ENCODE measurements around the gene MEX3C. TPM values are rescaled to one million over a fixed set of nuclear protein-coding genes. Genes with fewer than 3 reads are reported as not detected.

The MEX3C gene
- total RNA-seq, 2 donors from 2014 or later: 59.0 to 82.5 TPM

- H3K27ac Mint-ChIP-seq: peak overlapping the region; percentile 85 to 97
- DNase-seq (ENCODE audit: low spot score in 2 of 2) (no peak), ATAC-seq (no peak)
- H3K36me3 Mint-ChIP-seq: peaks cover 18 to 43% of the 10 kb centered on the region in 2 donors
- H3K9me3 Mint-ChIP-seq: peaks cover 0 to 4% of the 10 kb centered on the region in 2 donors
Measured at GRCh38 chr18:51195086-51195450, 2.4 kb downstream of the MEX3C start.

- ATAC-seq (no peak), DNase-seq (ENCODE audit: low spot score in 2 of 2) (no peak)
- Mint-ChIP-seq H3K9me3 (peaks cover 0 to 4% of the 10 kb centered on the region in 2 donors), H3K36me3 (peaks cover 18 to 43% of the 10 kb centered on the region in 2 donors), H3K27ac (peak overlapping the region; percentile 85 to 97)
Measured at GRCh38 chr18:51194604-51195003, 2.9 kb downstream of the MEX3C start.

GRCh38 chr18:51193621-51194287 lies 3.7 kb downstream of the MEX3C start:
- DNase-seq (ENCODE audit: low spot score in 2 of 2) (no peak), ATAC-seq (no peak)
- Mint-ChIP-seq H3K36me3 (peaks cover 18 to 37% of the 10 kb centered on the region in 2 donors), H3K27ac (peak overlapping the region; percentile 72 to 85), H3K9me3 (peaks cover 0 to under 1% of the 10 kb centered on the region in 2 donors)

- Mint-ChIP-seq H3K36me3 (peaks cover 18 to 36% of the 10 kb centered on the region in 2 donors), H3K27ac (peak overlapping the region in 1 of 2 donors; percentile 26)
Measured at GRCh38 chr18:51192696-51193095, 4.8 kb downstream of the MEX3C start.

GRCh38 chr18:51192026-51192425 lies 5.5 kb downstream of the MEX3C start:
- peaks cover 18 to 39% of the 10 kb centered on the region in 2 donors for H3K36me3 Mint-ChIP-seq
- no peaks in the 10 kb centered on the region for H3K9me3 Mint-ChIP-seq
- DNase-seq (ENCODE audit: low spot score in 2 of 2) (no peak), ATAC-seq (no peak)
- H3K27ac Mint-ChIP-seq: no peak overlapping the region

More at GRCh38 chr18:51192696-51193095, 4.8 kb downstream of the MEX3C start:
- no peaks in the 10 kb centered on the region for H3K9me3 Mint-ChIP-seq
- ATAC-seq: no peak
- no peak for DNase-seq (ENCODE audit: low spot score in 2 of 2)

GRCh38 chr18:51191128-51191717 lies 6.3 kb downstream of the MEX3C start:
- DNase-seq (ENCODE audit: low spot score in 2 of 2): no peak
- H3K27ac Mint-ChIP-seq: peak overlapping the region in 1 of 2 donors; percentile 68
- no peaks in the 10 kb centered on the region for H3K9me3 Mint-ChIP-seq
- peaks cover 20 to 41% of the 10 kb centered on the region in 2 donors for H3K36me3 Mint-ChIP-seq
- peak; percentile 72 to 86 for ATAC-seq

- ATAC-seq (no peak), DNase-seq (ENCODE audit: low spot score in 2 of 2) (no peak)
- Mint-ChIP-seq H3K27ac (no peak overlapping the region), H3K36me3 (peaks cover 12 to 30% of the 10 kb centered on the region in 2 donors), H3K9me3 (no peaks in the 10 kb centered on the region)
Measured at GRCh38 chr18:51190000-51190399, 7.5 kb downstream of the MEX3C start.

- Mint-ChIP-seq H3K27ac (peak overlapping the region in 1 of 2 donors; percentile 81), H3K36me3 (peaks cover 6 to 29% of the 10 kb centered on the region in 2 donors), H3K9me3 (no peaks in the 10 kb centered on the region)
- peak in 1 of 2 donors; percentile 30 for ATAC-seq
- DNase-seq (ENCODE audit: low spot score in 2 of 2): no peak
Measured at GRCh38 chr18:51188024-51188701, 9.3 kb downstream of the MEX3C start.

GRCh38 chr18:51185075-51185474 lies 12.4 kb downstream of the MEX3C start:
- ATAC-seq (no peak), DNase-seq (ENCODE audit: low spot score in 2 of 2) (no peak)
- peaks cover 6 to 31% of the 10 kb centered on the region in 2 donors for H3K36me3 Mint-ChIP-seq
- H3K27ac Mint-ChIP-seq: no peak overlapping the region
- peaks cover 0 to 3% of the 10 kb centered on the region in 2 donors for H3K9me3 Mint-ChIP-seq

- H3K27ac Mint-ChIP-seq: no peak overlapping the region
- H3K36me3 Mint-ChIP-seq: peaks cover 6 to 34% of the 10 kb centered on the region in 2 donors
- DNase-seq (ENCODE audit: low spot score in 2 of 2) (no peak), ATAC-seq (no peak)
- H3K9me3 Mint-ChIP-seq: peaks cover 0 to 3% of the 10 kb centered on the region in 2 donors
Measured at GRCh38 chr18:51184091-51184457, 13.4 kb downstream of the MEX3C start.

GRCh38 chr18:51183372-51184090 lies 13.9 kb downstream of the MEX3C start:
- Mint-ChIP-seq H3K9me3 (peaks cover 0 to 3% of the 10 kb centered on the region in 2 donors), H3K27ac (peak overlapping the region in 1 of 2 donors; percentile 9), H3K36me3 (peaks cover 6 to 34% of the 10 kb centered on the region in 2 donors)
- DNase-seq (ENCODE audit: low spot score in 2 of 2): no peak
- ATAC-seq: peak in 1 of 2 donors; percentile 24

GRCh38 chr18:51182824-51183223 lies 14.7 kb downstream of the MEX3C start:
- DNase-seq (ENCODE audit: low spot score in 2 of 2): no peak
- peak; percentile 24 to 65 for ATAC-seq
- peaks cover 6 to 36% of the 10 kb centered on the region in 2 donors for H3K36me3 Mint-ChIP-seq
- peaks cover 0 to 3% of the 10 kb centered on the region in 2 donors for H3K9me3 Mint-ChIP-seq
- H3K27ac Mint-ChIP-seq: no peak overlapping the region

- Mint-ChIP-seq H3K27ac (peak overlapping the region; percentile 95 to 99), H3K9me3 (no peaks in the 10 kb centered on the region), H3K36me3 (peaks cover 7 to 14% of the 10 kb centered on the region in 2 donors)
- ATAC-seq: peak; percentile 75 to 78
- DNase-seq (ENCODE audit: low spot score in 2 of 2): no peak
Measured at GRCh38 chr18:51171625-51172259, 25.7 kb downstream of the MEX3C start.

GRCh38 chr18:51171223-51171622 lies 26.3 kb downstream of the MEX3C start:
- ATAC-seq: peak; percentile 83 to 90
- no peaks in the 10 kb centered on the region for H3K9me3 Mint-ChIP-seq
- H3K27ac Mint-ChIP-seq: peak overlapping the region; percentile 95 to 99
- DNase-seq (ENCODE audit: low spot score in 2 of 2): peak in 1 of 2 donors; percentile 31
- H3K36me3 Mint-ChIP-seq: peaks cover 2 to 9% of the 10 kb centered on the region in 2 donors

- DNase-seq (ENCODE audit: low spot score in 2 of 2) (no peak), ATAC-seq (peak; percentile 34 to 41)
- Mint-ChIP-seq H3K36me3 (peaks cover 0 to 7% of the 10 kb centered on the region in 2 donors), H3K9me3 (no peaks in the 10 kb centered on the region), H3K27ac (peak overlapping the region; percentile 95 to 99)
Measured at GRCh38 chr18:51170664-51171063, 26.8 kb downstream of the MEX3C start.

- Mint-ChIP-seq H3K9me3 (no peaks in the 10 kb centered on the region), H3K27ac (peak overlapping the region; percentile 95 to 99), H3K36me3 (peaks cover 0 to 7% of the 10 kb centered on the region in 2 donors)
- no peak for DNase-seq (ENCODE audit: low spot score in 2 of 2)
- peak in 1 of 2 donors; percentile 60 for ATAC-seq
Measured at GRCh38 chr18:51169731-51170130, 27.8 kb downstream of the MEX3C start.
